OCI-LY7 (cell line): ENCODE results near the gene APCDD1L.

ENCODE experiments used
- EZH2phosphoT487 ChIP-seq: fragments of 200-600 bp; sonication (generic); IDR thresholded peaks from 2 replicates; pipeline ENCODE4 v1.6.1; 2018; ENCODE audit warnings: low read depth, borderline replicate concordance, mild to moderate bottlenecking, mixed run types, antibody characterized with exemption, low read length, moderate library complexity, mixed read lengths
- TF ChIP-seq, protein P1 (sequence below): fragments of 200-600 bp; sonication (generic); conservative IDR thresholded peaks from 2 replicates; pipeline ENCODE4 v1.5.1; 2014; ENCODE audit warnings: mild to moderate bottlenecking, antibody characterized with exemption, low read length, moderate library complexity, mixed read lengths

- TF ChIP-seq, protein P1, sequence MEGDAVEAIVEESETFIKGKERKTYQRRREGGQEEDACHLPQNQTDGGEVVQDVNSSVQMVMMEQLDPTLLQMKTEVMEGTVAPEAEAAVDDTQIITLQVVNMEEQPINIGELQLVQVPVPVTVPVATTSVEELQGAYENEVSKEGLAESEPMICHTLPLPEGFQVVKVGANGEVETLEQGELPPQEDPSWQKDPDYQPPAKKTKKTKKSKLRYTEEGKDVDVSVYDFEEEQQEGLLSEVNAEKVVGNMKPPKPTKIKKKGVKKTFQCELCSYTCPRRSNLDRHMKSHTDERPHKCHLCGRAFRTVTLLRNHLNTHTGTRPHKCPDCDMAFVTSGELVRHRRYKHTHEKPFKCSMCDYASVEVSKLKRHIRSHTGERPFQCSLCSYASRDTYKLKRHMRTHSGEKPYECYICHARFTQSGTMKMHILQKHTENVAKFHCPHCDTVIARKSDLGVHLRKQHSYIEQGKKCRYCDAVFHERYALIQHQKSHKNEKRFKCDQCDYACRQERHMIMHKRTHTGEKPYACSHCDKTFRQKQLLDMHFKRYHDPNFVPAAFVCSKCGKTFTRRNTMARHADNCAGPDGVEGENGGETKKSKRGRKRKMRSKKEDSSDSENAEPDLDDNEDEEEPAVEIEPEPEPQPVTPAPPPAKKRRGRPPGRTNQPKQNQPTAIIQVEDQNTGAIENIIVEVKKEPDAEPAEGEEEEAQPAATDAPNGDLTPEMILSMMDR, result peak; percentile 66
- no peak for TF ChIP-seq EZH2phosphoT487
These were observed 33.6 kb downstream of the APCDD1L start for GRCh38 chr20:58481481-58482021.
